ENCODE results near the gene RASSF3.

Gene RASSF3

GRCh38 chr12:64718649-64719048, 108.4 kb downstream of the RASSF3 start:
- in situ Hi-C loops (cut with MboI; ENCODE audit: low sequenced_read_pairs), result no loop called here

- in situ Hi-C loops (cut with MboI; ENCODE audit: low sequenced_read_pairs), result no loop called here
Observed at GRCh38 chr12:64720884-64721283, 110.6 kb downstream of the RASSF3 start.

GRCh38 chr12:64722835-64723234, 112.5 kb downstream of the RASSF3 start:
- in situ Hi-C loops (cut with MboI; ENCODE audit: low sequenced_read_pairs), result no loop called here

- in situ Hi-C loops (cut with MboI; ENCODE audit: low sequenced_read_pairs), result no loop called here
Observed at GRCh38 chr12:64723630-64724029, 113.3 kb downstream of the RASSF3 start.

- in situ Hi-C loops (cut with MboI; ENCODE audit: low sequenced_read_pairs), result no loop called here
Observed at GRCh38 chr12:64724201-64724745, 114.0 kb downstream of the RASSF3 start.

GRCh38 chr12:64729909-64730587, 119.8 kb downstream of the RASSF3 start:
- in situ Hi-C loops (cut with MboI; ENCODE audit: low sequenced_read_pairs), result no loop called here

GRCh38 chr12:64730588-64730969, 120.3 kb downstream of the RASSF3 start:
- in situ Hi-C loops (cut with MboI; ENCODE audit: low sequenced_read_pairs), result no loop called here

GRCh38 chr12:64731683-64732082, 121.4 kb downstream of the RASSF3 start:
- in situ Hi-C loops (cut with MboI; ENCODE audit: low sequenced_read_pairs), result no loop called here

- in situ Hi-C loops (cut with MboI; ENCODE audit: low sequenced_read_pairs), result no loop called here
Observed at GRCh38 chr12:64733857-64734256, 123.6 kb downstream of the RASSF3 start.

GRCh38 chr12:64735442-64735841, 125.1 kb downstream of the RASSF3 start:
- in situ Hi-C loops (cut with MboI; ENCODE audit: low sequenced_read_pairs), result no loop called here

GRCh38 chr12:64736771-64737170, 126.5 kb downstream of the RASSF3 start:
- in situ Hi-C loops (cut with MboI; ENCODE audit: low sequenced_read_pairs), result no loop called here

GRCh38 chr12:64737539-64737938, 127.2 kb downstream of the RASSF3 start:
- in situ Hi-C loops (cut with MboI; ENCODE audit: low sequenced_read_pairs), result no loop called here

GRCh38 chr12:64739778-64740177, 129.5 kb downstream of the RASSF3 start:
- in situ Hi-C loops (cut with MboI; ENCODE audit: low sequenced_read_pairs), result no loop called here

GRCh38 chr12:64740646-64741045, 130.4 kb downstream of the RASSF3 start:
- in situ Hi-C loops (cut with MboI; ENCODE audit: low sequenced_read_pairs), result no loop called here

GRCh38 chr12:64742416-64742815, 132.1 kb downstream of the RASSF3 start:
- in situ Hi-C loops (cut with MboI; ENCODE audit: low sequenced_read_pairs), result no loop called here

GRCh38 chr12:64743206-64743605, 132.9 kb downstream of the RASSF3 start:
- in situ Hi-C loops (cut with MboI; ENCODE audit: low sequenced_read_pairs), result no loop called here

- in situ Hi-C loops (cut with MboI; ENCODE audit: low sequenced_read_pairs), result no loop called here
Observed at GRCh38 chr12:64744422-64745258, 134.3 kb downstream of the RASSF3 start.

- in situ Hi-C loops (cut with MboI; ENCODE audit: low sequenced_read_pairs), result no loop called here
Observed at GRCh38 chr12:64745259-64745807, 135.0 kb downstream of the RASSF3 start.

GRCh38 chr12:64745980-64746379, 135.7 kb downstream of the RASSF3 start:
- in situ Hi-C loops (cut with MboI; ENCODE audit: low sequenced_read_pairs), result no loop called here

GRCh38 chr12:64746663-64747062, 136.4 kb downstream of the RASSF3 start:
- in situ Hi-C loops (cut with MboI; ENCODE audit: low sequenced_read_pairs), result no loop called here
